OCI-LY1 (cell line): ENCODE measurements around the gene SQSTM1.

ENCODE experiments used
- CTCF ChIP-seq: fragments of 200-600 bp; sonication (generic), shearing (Covaris generic); IDR thresholded peaks from 2 replicates; pipeline ENCODE4 v1.5.1; 2017; ENCODE audit warnings: mild to moderate bottlenecking, antibody characterized with exemption, low read length, moderate library complexity, mixed read lengths
- EZH2 ChIP-seq: fragments of 200-600 bp; sonication (generic), shearing (Covaris generic); IDR thresholded peaks from 2 replicates; pipeline ENCODE4 v1.8.0; 2017; ENCODE audit warnings: borderline replicate concordance, mixed run types, mild to moderate bottlenecking, antibody characterized with exemption, low read length, moderate library complexity, mixed read lengths

GRCh38 chr5:179867476-179867875, 46.8 kb downstream of the SQSTM1 start:
- TF ChIP-seq CTCF: no peak
- no peak for TF ChIP-seq EZH2
